ACC112 (cell line): ENCODE measurements around the gene XRCC3.

Experiments
- H2AFZ ChIP-seq: fragments of 200-600 bp; sonication (generic); one replicate; pipeline ENCODE4 v1.6.0; 2017; ENCODE audit warnings: antibody characterized with exemption, low read length; ENCODE audit not compliant: unreplicated experiment
- H3K27ac ChIP-seq: fragments of 200-600 bp; sonication (generic); 2 replicates; pipeline ENCODE4 v1.5.1; 2014; ENCODE audit warnings: low read depth, mild to moderate bottlenecking, antibody characterized with exemption, low read length, moderate library complexity
- H3K27me3 ChIP-seq: fragments of 200-600 bp; sonication (generic); 2 replicates; pipeline ENCODE4 v1.6.1; 2014; ENCODE audit warnings: mild to moderate bottlenecking, antibody characterized with exemption, low read length, moderate library complexity, mixed read lengths; ENCODE audit not compliant: insufficient read depth
- H3K36me3 ChIP-seq: fragments of 200-600 bp; sonication (generic); 2 replicates; pipeline ENCODE4 v1.6.1; 2016; ENCODE audit warnings: mild to moderate bottlenecking, antibody characterized with exemption, low read length, moderate library complexity, mixed read lengths; ENCODE audit not compliant: insufficient read depth
- H3K4me1 ChIP-seq: fragments of 200-600 bp; sonication (generic); one replicate; pipeline ENCODE4 v1.6.1; 2016; ENCODE audit warnings: low read length, mixed read lengths; ENCODE audit not compliant: insufficient read depth, unreplicated experiment, control insufficient read depth
- H3K4me3 ChIP-seq: fragments of 200-600 bp; sonication (generic); 2 replicates; pipeline ENCODE4 v1.5.1; 2014; ENCODE audit warnings: mild to moderate bottlenecking, low read depth, low read length
- H3K79me2 ChIP-seq: fragments of 200-600 bp; sonication (generic); one replicate; pipeline ENCODE4 v1.6.0; 2016; ENCODE audit warnings: low read length; ENCODE audit not compliant: control insufficient read depth, unreplicated experiment, insufficient read depth

The XRCC3 gene

DNA sequence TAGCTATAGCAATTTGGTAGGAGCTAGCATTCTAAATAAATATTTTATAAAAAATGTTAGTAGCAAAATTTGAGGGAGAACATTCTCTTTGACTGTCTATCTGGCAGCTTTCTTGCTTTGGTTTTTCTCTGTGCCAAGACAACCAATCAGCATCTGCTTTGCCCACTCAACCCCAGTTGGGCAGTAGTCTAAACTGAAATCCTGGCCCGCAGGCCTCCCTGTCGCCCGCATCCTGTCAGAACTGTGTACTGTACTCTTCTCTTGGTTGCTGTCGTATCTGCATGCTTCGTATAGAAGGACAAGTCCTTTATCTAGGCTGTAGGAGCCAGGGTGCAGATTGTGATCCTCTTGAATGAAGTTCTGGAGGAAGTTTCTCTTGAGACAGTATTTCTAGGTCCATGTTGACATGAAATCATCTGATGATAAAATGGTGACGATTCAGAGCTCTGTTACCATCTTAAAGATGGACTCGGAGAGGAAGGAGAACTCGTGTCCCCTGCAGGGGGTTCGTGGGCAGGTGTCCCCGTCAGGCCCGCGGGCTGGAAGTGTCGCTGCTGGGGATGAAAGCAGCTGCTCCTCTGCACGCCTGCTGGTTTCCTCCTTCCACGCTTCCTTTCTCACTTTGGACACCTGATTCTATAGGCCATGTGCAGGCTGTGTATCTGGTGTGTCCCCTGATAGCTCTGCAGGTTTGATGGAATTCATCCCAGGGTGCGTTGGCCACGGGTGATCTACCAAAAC lies 34.6 kb downstream of the XRCC3 start:
- H3K27ac ChIP-seq = no peak overlapping the region
- no peak overlapping the region for H3K4me3 ChIP-seq
- H3K4me1 ChIP-seq = no peaks in the 10 kb centered on the region
- no peaks in the 10 kb centered on the region for H3K27me3 ChIP-seq
- H3K79me2 ChIP-seq = peaks cover 18% of the 10 kb centered on the region
- H3K36me3 ChIP-seq = peaks cover 44% of the 10 kb centered on the region
- H2AFZ ChIP-seq = no peak overlapping the region

DNA sequence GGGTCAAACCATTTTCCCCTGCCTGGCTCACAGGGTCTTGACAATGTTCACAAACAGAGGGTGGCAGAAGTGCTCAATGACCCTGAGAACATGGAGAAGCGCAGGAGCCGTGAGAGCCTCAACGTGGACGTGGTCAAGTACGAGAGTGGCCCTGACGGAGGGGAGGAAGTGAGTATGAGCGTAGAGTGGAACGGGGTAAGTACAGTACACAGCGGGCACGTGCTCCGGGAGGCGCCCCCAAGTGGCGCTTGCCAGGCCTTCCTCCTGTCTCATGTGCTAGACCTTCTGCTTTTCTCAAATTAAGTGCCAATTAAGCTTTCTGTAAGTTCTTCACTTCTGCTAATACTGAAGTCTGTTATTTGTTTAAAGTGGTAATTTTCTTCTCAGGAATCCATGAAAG lies 35.9 kb downstream of the XRCC3 start:
- Histone ChIP-seq H3K4me1 (no peaks in the 10 kb centered on the region), H3K36me3 (peaks cover 46% of the 10 kb centered on the region), H3K4me3 (no peak overlapping the region), H3K27me3 (no peaks in the 10 kb centered on the region), H2AFZ (no peak overlapping the region), H3K79me2 (peaks cover 15% of the 10 kb centered on the region), H3K27ac (no peak overlapping the region)

DNA sequence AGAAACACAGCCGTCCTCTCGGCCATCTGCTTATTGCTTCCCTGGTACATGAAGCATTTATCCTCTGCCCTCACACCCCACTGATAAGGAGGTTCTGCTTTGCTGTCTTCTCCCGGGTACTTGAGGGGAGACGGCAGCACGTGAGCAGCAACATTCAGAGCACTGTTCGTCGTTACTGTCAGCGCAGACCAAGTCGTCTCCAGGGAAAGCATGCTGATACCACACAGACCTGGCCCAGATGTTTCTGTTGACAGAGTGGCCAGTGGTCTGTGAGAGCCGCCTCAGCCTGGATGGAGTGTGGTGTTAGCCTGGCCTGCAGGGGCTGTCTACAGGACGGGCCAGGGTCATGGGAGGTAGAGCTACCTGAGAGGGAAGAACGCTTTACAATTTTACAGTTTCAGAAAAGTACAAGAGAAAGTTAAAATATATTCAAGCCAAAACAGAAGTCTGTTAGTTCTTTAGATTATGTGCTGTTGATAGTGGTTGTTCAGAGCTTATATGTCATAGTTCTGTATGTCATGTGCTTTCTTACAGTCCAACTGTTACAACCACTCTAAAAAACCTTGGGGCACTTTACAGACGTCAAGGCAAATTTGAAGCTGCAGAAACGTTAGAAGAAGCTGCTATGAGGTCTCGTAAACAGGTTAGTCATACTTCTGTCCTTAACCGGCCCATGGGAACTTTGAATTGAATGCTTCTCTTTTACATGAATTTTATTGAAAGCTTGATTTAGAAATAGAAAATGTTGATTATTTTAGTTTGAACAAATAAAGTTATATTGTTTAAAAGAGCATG lies 38.2 kb downstream of the XRCC3 start:
- no peak overlapping the region for H3K27ac ChIP-seq
- no peak overlapping the region for H3K4me3 ChIP-seq
- H3K36me3 ChIP-seq = peaks cover 56% of the 10 kb centered on the region
- no peaks in the 10 kb centered on the region for H3K4me1 ChIP-seq
- H3K27me3 ChIP-seq = no peaks in the 10 kb centered on the region
- H2AFZ ChIP-seq = no peak overlapping the region
- H3K79me2 ChIP-seq = peaks cover 15% of the 10 kb centered on the region

DNA sequence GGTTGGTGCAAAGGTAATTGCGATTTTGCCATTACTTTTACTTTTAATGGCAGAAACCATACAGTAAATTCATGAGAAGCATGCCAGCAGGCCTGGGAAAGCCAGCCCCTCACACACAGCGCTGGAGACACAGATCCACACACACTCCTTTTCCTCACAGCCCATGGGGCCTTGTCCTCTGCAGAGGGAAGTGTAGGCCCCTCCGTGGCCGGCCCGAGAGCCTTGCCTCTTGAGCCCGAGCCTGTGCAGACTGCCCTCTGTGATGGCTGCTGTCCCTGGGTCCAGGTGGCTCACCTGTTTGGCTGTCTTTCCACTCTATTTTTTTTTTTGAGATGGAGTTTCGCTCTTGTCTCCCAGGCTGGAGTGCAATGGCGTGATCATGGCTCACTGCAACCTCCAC lies 39.3 kb downstream of the XRCC3 start:
- Histone ChIP-seq H2AFZ (no peak overlapping the region), H3K4me1 (no peaks in the 10 kb centered on the region), H3K79me2 (peaks cover 14% of the 10 kb centered on the region), H3K27ac (no peak overlapping the region), H3K36me3 (peaks cover 61% of the 10 kb centered on the region), H3K27me3 (no peaks in the 10 kb centered on the region), H3K4me3 (no peak overlapping the region)

DNA sequence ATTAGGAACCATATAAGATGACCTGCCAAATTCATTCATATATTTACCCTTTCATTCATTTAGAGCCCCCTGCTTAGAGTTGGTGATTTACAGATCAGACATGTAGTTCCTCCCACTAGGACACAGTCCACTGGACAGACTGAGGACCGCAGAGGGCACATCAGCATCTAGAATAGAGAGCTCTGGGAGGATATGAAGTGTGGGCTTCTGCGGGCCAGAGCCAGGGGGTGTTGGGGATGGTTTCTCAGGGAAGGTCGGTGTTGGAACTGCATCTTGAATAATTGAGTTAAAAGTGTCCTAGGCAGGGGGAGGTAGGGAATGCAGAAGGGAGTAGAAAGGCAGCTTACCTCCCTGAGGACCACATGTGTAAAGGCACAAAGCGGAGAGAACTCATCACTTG lies 43.3 kb downstream of the XRCC3 start:
- no peak overlapping the region for H2AFZ ChIP-seq
- H3K4me3 ChIP-seq = no peak overlapping the region
- peaks cover 19% of the 10 kb centered on the region for H3K79me2 ChIP-seq
- no peaks in the 10 kb centered on the region for H3K27me3 ChIP-seq
- H3K36me3 ChIP-seq = peaks cover 38% of the 10 kb centered on the region
- no peak overlapping the region for H3K27ac ChIP-seq
- H3K4me1 ChIP-seq = no peaks in the 10 kb centered on the region

DNA sequence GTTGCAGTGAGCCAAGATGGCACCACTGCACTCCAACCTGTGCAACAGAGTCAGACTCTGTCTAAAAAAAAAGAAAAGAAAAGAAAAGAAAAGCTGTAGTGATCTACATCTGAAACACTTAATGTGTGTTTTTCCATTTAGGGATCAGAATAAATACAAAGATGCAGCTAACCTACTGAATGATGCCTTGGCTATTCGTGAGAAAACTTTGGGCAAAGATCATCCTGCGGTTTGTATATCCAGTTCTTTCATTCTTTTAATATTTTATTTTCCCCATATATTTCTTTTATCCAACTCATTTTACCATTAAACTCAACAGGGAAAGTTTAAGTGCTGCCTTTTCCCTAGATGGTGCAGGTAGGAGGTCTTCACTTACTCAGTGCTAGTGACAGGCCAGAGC lies 45.9 kb downstream of the XRCC3 start:
- peaks cover 31% of the 10 kb centered on the region for H3K36me3 ChIP-seq
- H3K27ac ChIP-seq = no peak overlapping the region
- H3K27me3 ChIP-seq = no peaks in the 10 kb centered on the region
- no peak overlapping the region for H2AFZ ChIP-seq
- no peak overlapping the region for H3K4me3 ChIP-seq
- peaks cover 28% of the 10 kb centered on the region for H3K79me2 ChIP-seq
- H3K4me1 ChIP-seq = peaks cover 7% of the 10 kb centered on the region

DNA sequence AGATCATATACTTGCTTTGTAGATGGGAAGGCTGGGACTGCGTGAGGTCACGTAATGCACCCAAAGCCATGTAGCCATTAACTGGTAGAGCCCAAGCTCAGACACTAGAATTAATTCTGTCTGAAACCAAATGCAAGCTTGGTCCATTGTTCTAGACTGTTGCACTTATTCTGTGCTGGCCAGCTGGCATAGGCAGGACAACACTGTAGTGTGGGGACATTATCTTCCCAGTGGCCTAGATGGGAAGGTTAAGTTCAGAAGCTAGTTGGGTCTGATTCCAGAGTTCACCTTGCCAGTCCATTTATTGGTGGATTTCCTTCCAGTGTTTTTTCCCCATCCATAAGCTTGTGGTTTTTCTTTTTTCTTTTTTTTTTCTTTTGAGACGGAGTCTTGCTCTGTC lies 47.1 kb downstream of the XRCC3 start:
- Histone ChIP-seq H3K27me3 (no peaks in the 10 kb centered on the region), H3K79me2 (peaks cover 28% of the 10 kb centered on the region), H3K4me1 (peaks cover 18% of the 10 kb centered on the region), H2AFZ (no peak overlapping the region), H3K27ac (no peak overlapping the region), H3K36me3 (peaks cover 29% of the 10 kb centered on the region), H3K4me3 (no peak overlapping the region)

DNA sequence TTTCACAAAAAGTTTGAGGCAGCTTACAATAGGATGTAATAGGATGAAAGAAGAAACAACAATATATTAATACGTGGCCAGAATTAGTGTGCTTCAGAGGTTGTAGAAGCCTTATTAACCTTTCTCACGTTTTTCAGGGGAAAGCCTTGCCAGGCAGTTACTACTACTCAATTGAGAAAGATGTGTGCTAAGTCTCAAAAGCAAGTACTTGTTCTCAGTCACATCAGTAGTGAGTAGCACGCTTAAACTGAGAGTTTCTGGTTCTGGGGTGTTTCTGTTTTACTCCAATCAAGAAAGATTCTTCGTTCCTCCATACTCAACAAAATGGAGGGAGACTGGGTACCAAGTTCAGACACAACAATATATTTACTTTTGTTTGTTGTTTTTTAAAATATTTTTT lies 47.6 kb downstream of the XRCC3 start:
- H3K27ac ChIP-seq = no peak overlapping the region
- no peak overlapping the region for H3K4me3 ChIP-seq
- H3K79me2 ChIP-seq = peaks cover 29% of the 10 kb centered on the region
- peaks cover 19% of the 10 kb centered on the region for H3K4me1 ChIP-seq
- H3K27me3 ChIP-seq = no peaks in the 10 kb centered on the region
- H3K36me3 ChIP-seq = peaks cover 25% of the 10 kb centered on the region
- H2AFZ ChIP-seq = no peak overlapping the region

DNA sequence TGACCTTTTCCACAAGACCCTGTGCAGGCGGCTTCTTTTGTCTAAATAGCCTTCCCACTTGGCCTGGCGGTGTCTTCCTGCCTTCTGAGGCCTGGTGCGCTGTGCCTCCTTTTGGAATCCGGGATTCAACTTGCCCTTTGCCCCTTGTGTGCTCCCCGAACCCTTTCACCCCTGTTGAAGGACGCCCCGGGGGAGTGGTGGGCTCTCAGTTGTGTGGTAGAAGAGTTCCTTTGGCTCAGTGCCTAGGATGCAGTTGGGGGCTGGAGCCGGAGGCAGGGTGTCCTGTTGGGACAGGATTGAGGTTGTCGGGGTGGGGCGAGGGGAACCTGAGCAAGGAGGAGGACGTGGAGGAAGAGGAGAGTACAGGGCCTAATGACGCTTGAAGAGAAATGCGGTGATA lies 51.7 kb downstream of the XRCC3 start:
- Histone ChIP-seq H3K4me1 (peaks cover 30% of the 10 kb centered on the region), H3K4me3 (peak overlapping the region; percentile 32; the same call in 1 of the 2 replicates), H2AFZ (no peak overlapping the region), H3K79me2 (peaks cover 52% of the 10 kb centered on the region), H3K27me3 (no peaks in the 10 kb centered on the region), H3K27ac (peak overlapping the region; percentile 95), H3K36me3 (peaks cover 32% of the 10 kb centered on the region)

DNA sequence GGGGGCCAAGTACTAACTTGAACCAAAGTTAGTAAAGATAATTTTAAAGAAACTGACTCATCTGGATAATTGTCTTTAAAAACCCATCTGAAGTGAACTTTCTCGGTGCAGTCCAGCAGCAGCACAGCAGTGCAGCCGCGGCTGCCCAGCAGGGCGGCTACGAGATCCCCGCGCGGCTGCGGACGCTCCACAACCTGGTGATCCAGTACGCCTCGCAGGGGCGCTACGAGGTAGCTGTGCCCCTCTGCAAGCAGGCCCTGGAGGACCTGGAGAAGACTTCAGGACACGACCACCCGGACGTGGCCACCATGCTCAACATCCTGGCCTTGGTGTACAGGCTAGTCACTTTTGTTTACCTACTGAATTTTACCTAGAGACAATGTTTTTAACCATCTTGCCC lies 52.7 kb downstream of the XRCC3 start:
- H2AFZ ChIP-seq = no peak overlapping the region
- peaks cover 31% of the 10 kb centered on the region for H3K36me3 ChIP-seq
- no peaks in the 10 kb centered on the region for H3K27me3 ChIP-seq
- H3K4me3 ChIP-seq = no peak overlapping the region
- H3K4me1 ChIP-seq = peaks cover 34% of the 10 kb centered on the region
- H3K79me2 ChIP-seq = peaks cover 50% of the 10 kb centered on the region
- peak overlapping the region; percentile 43 for H3K27ac ChIP-seq

DNA sequence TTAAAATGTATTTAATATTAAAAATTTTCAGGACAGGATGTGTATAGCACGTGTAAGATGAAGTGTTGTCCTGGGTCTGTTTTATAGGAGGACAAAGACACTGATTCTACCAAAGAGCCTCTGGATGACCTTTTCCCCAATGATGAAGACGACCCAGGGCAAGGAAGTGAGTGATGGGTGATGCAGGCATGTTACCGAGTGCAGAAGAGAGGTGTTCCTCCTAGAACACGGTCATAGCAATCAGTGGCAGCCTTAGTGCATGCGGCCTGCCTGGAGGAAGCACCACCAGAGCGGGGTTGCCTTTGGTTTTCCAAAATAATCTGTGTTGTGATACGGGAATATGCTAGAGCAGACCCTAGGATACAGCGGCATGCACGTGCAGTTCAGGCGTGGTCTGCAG lies 53.2 kb downstream of the XRCC3 start:
- H3K4me1 ChIP-seq = peaks cover 40% of the 10 kb centered on the region
- peaks cover 47% of the 10 kb centered on the region for H3K79me2 ChIP-seq
- H3K36me3 ChIP-seq = peaks cover 36% of the 10 kb centered on the region
- H2AFZ ChIP-seq = no peak overlapping the region
- H3K4me3 ChIP-seq = no peak overlapping the region
- H3K27ac ChIP-seq = 0 out of 2 replicates have a peak overlapping the region, but pooled peaks have one; percentile 15
- no peaks in the 10 kb centered on the region for H3K27me3 ChIP-seq
